Endothelial cell (in vitro differentiated cells): ENCODE measurements around the gene PLA2R1. TPM values are rescaled to one million over a fixed set of nuclear protein-coding genes. Genes with fewer than 3 reads are reported as not detected.
"Not testable (repeated sequence)": the region's sequence is repeated elsewhere in the genome, so short reads cannot be mapped to it uniquely, and the experiment has no call there.

Experiments
- DNase-seq: peaks from one replicate; pipeline ENCODE4 v3.0.0; 2021; ENCODE audit warnings: low spot score
- H3K27ac Mint-ChIP-seq: one replicate; pipeline ENCODE4 v1.8.0; 2021; ENCODE audit warnings: mixed read lengths, inconsistent platforms; ENCODE audit not compliant: unreplicated experiment
- H3K27me3 Mint-ChIP-seq: one replicate; pipeline ENCODE4 v1.8.0; 2021; ENCODE audit warnings: mild to moderate bottlenecking, moderate library complexity, mixed read lengths, inconsistent platforms; ENCODE audit not compliant: unreplicated experiment
- H3K36me3 Mint-ChIP-seq: one replicate; pipeline ENCODE4 v1.8.0; 2021; ENCODE audit warnings: mild to moderate bottlenecking, low read depth, mixed read lengths, inconsistent platforms; ENCODE audit not compliant: unreplicated experiment
- H3K4me1 Mint-ChIP-seq: one replicate; pipeline ENCODE4 v1.8.0; 2021; ENCODE audit warnings: mild to moderate bottlenecking, mixed read lengths, inconsistent platforms; ENCODE audit not compliant: unreplicated experiment
- H3K4me3 Mint-ChIP-seq: one replicate; pipeline ENCODE4 v1.8.0; 2021; ENCODE audit warnings: mild to moderate bottlenecking, mixed read lengths, inconsistent platforms; ENCODE audit not compliant: unreplicated experiment
- H3K9me3 Mint-ChIP-seq: one replicate; pipeline ENCODE4 v1.8.0; 2021; ENCODE audit warnings: mixed read lengths, inconsistent platforms; ENCODE audit not compliant: unreplicated experiment
- CTCF ChIP-seq: fragments of 200-600 bp; sonication (generic); IDR thresholded peaks from one replicate; pipeline ENCODE4 v1.5.0; 2021; ENCODE audit warnings: antibody characterized with exemption; ENCODE audit not compliant: unreplicated experiment
- total RNA-seq: library from RNA; stranded (reverse); fragmentation: NEBNext Ultra II Directional; extraction: Animal tissue kit (Norgen Biotek cat#: 25700); gene quantifications from one replicate; pipeline ENCODE4 v1.2.1, GENCODE V29; 2021; ENCODE audit not compliant: unreplicated experiment

PLA2R1 gene
- total RNA-seq, 1 donor from 2014 or later: 1.1 TPM

GRCh38 chr2:159973325-159973724 is 89.1 kb downstream of the PLA2R1 start:
- TF ChIP-seq CTCF: no peak

GRCh38 chr2:159971365-159972152 is 90.9 kb downstream of the PLA2R1 start:
- TF ChIP-seq CTCF: no peak
- no peaks in the 10 kb centered on the region for H3K9me3 Mint-ChIP-seq
- H3K4me3 Mint-ChIP-seq: no peak overlapping the region
- H3K36me3 Mint-ChIP-seq: no peaks in the 10 kb centered on the region
- no peaks in the 10 kb centered on the region for H3K27me3 Mint-ChIP-seq
- H3K4me1 Mint-ChIP-seq: no peaks in the 10 kb centered on the region
- DNase-seq: no peak
- no peak overlapping the region for H3K27ac Mint-ChIP-seq

More at GRCh38 chr2:159973325-159973724, 89.1 kb downstream of the PLA2R1 start:
- H3K36me3 Mint-ChIP-seq: no peaks in the 10 kb centered on the region
- no peak for DNase-seq
- H3K4me3 Mint-ChIP-seq: no peak overlapping the region
- no peaks in the 10 kb centered on the region for H3K4me1 Mint-ChIP-seq
- no peak overlapping the region for H3K27ac Mint-ChIP-seq
- H3K9me3 Mint-ChIP-seq: no peaks in the 10 kb centered on the region
- no peaks in the 10 kb centered on the region for H3K27me3 Mint-ChIP-seq

GRCh38 chr2:159970548-159970947 is 91.9 kb downstream of the PLA2R1 start:
- not testable (repeated sequence) for H3K27me3 Mint-ChIP-seq, H3K36me3 Mint-ChIP-seq, DNase-seq, H3K9me3 Mint-ChIP-seq, H3K27ac Mint-ChIP-seq, H3K4me1 Mint-ChIP-seq, H3K4me3 Mint-ChIP-seq

GRCh38 chr2:159968279-159968900 is 94.0 kb downstream of the PLA2R1 start:
- no peaks in the 10 kb centered on the region for H3K27me3 Mint-ChIP-seq
- H3K27ac Mint-ChIP-seq: no peak overlapping the region
- H3K4me3 Mint-ChIP-seq: no peak overlapping the region
- H3K36me3 Mint-ChIP-seq: no peaks in the 10 kb centered on the region
- no peaks in the 10 kb centered on the region for H3K9me3 Mint-ChIP-seq
- DNase-seq: peak; percentile 41
- H3K4me1 Mint-ChIP-seq: peaks cover 4% of the 10 kb centered on the region
- TF ChIP-seq CTCF: peak; percentile 26

- no peak for DNase-seq
- Mint-ChIP-seq H3K27me3 (no peaks in the 10 kb centered on the region), H3K36me3 (no peaks in the 10 kb centered on the region), H3K4me3 (no peak overlapping the region), H3K4me1 (peaks cover 4% of the 10 kb centered on the region), H3K27ac (no peak overlapping the region), H3K9me3 (no peaks in the 10 kb centered on the region)
- no peak for TF ChIP-seq CTCF
Measured at GRCh38 chr2:159963700-159964099, 98.7 kb downstream of the PLA2R1 start.

- not testable (repeated sequence) for H3K36me3 Mint-ChIP-seq, H3K9me3 Mint-ChIP-seq, H3K4me1 Mint-ChIP-seq, H3K27ac Mint-ChIP-seq, H3K4me3 Mint-ChIP-seq, H3K27me3 Mint-ChIP-seq, DNase-seq
Measured at GRCh38 chr2:159962513-159962912, 99.9 kb downstream of the PLA2R1 start.
